Measurements from ENCODE around the gene TNFAIP2. TPM values are rescaled to one million over a fixed set of nuclear protein-coding genes. Genes with fewer than 3 reads are reported as not detected.
"Not testable (repeated sequence)": the region's sequence is repeated elsewhere in the genome, so short reads cannot be mapped to it uniquely, and the experiment has no call there.

TNFAIP2 gene
- total RNA-seq, 1 donor from 2014 or later = 82.7 TPM

GRCh38 chr14:103163199-103163598 lies 39.9 kb downstream of the TNFAIP2 start:
- Histone ChIP-seq H3K27me3 (no peaks in the 10 kb centered on the region), H3K4me1 (peaks cover 31% of the 10 kb centered on the region), H3K27ac (no peak overlapping the region), H3K4me3 (no peak overlapping the region), H3K9me3 (no peaks in the 10 kb centered on the region), H3K36me3 (no peaks in the 10 kb centered on the region)
- intact Hi-C loops (cut with DNase I) = no loop called here
- DNase-seq (ENCODE audit: extremely low spot score in 2 of 2) = no peak
- TF ChIP-seq, protein P1, sequence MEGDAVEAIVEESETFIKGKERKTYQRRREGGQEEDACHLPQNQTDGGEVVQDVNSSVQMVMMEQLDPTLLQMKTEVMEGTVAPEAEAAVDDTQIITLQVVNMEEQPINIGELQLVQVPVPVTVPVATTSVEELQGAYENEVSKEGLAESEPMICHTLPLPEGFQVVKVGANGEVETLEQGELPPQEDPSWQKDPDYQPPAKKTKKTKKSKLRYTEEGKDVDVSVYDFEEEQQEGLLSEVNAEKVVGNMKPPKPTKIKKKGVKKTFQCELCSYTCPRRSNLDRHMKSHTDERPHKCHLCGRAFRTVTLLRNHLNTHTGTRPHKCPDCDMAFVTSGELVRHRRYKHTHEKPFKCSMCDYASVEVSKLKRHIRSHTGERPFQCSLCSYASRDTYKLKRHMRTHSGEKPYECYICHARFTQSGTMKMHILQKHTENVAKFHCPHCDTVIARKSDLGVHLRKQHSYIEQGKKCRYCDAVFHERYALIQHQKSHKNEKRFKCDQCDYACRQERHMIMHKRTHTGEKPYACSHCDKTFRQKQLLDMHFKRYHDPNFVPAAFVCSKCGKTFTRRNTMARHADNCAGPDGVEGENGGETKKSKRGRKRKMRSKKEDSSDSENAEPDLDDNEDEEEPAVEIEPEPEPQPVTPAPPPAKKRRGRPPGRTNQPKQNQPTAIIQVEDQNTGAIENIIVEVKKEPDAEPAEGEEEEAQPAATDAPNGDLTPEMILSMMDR (IDR thresholded peaks at IDR 0.05) = no peak
- no peak for TF ChIP-seq POLR2A (IDR thresholded peaks at IDR 0.05)
- TF ChIP-seq POLR2AphosphoS5 (IDR thresholded peaks at IDR 0.05; ENCODE audit: insufficient read depth in 1 of 2, low read depth in 1 of 2) = no peak

GRCh38 chr14:103164006-103164405 lies 40.7 kb downstream of the TNFAIP2 start:
- Histone ChIP-seq H3K36me3 (no peaks in the 10 kb centered on the region), H3K4me1 (peaks cover 31% of the 10 kb centered on the region), H3K4me3 (no peak overlapping the region), H3K27me3 (no peaks in the 10 kb centered on the region), H3K27ac (no peak overlapping the region), H3K9me3 (no peaks in the 10 kb centered on the region)
- no peak for DNase-seq (ENCODE audit: extremely low spot score in 2 of 2)
- intact Hi-C loops (cut with DNase I) = no loop called here
- TF ChIP-seq POLR2AphosphoS5 (IDR thresholded peaks at IDR 0.05; ENCODE audit: insufficient read depth in 1 of 2, low read depth in 1 of 2) = no peak
- TF ChIP-seq, protein P1 (IDR thresholded peaks at IDR 0.05) = no peak
- no peak for TF ChIP-seq POLR2A (IDR thresholded peaks at IDR 0.05)

DNA sequence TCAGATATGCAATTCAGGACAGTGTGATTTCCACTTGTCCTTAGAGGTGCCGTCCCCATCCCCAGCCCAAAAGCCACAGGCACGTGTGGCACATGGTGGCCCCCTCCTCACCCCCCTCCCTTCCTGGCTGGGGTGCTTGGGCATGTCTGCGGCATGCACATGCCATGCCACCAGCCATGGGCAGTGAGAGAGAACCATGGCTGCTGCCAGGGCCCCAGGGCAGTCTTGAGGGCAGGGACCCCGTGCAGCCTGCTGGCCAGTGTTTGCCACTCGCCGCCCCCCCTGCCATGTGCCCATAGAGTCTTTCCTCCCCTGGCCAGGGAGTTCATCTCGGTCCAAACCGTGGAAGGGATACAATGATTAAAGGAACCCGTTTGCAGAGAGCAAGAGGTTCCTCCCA lies 41.5 kb downstream of the TNFAIP2 start:
- no peak for DNase-seq (ENCODE audit: extremely low spot score in 2 of 2)
- TF ChIP-seq, protein P1 (IDR thresholded peaks at IDR 0.05) = no peak
- TF ChIP-seq POLR2AphosphoS5 (IDR thresholded peaks at IDR 0.05; ENCODE audit: insufficient read depth in 1 of 2, low read depth in 1 of 2) = no peak
- no peak for TF ChIP-seq POLR2A (IDR thresholded peaks at IDR 0.05)
- Histone ChIP-seq H3K27ac (no peak overlapping the region), H3K4me3 (no peak overlapping the region), H3K27me3 (no peaks in the 10 kb centered on the region), H3K36me3 (no peaks in the 10 kb centered on the region), H3K9me3 (no peaks in the 10 kb centered on the region), H3K4me1 (peaks cover 31% of the 10 kb centered on the region)
- intact Hi-C loops (cut with DNase I) = no loop called here

DNA sequence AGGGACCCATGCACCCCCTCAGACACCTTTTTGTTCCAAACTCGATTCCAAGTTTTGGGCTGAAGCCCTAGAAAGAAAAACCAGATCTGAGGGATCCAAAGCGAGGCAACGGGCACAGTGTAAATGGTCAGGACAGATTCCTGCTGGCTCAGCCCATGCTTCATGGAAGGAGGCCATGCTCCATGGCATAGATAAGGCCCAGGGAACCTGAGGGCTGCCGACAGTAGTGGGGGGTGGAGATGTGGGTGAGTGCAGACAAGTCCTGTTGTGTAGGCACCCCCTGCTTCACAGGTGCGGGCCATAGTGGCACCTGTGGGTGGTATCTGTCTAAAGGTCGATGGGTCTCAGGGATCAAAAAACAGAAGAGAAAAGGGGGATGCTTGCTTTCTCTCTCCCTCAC lies 42.1 kb downstream of the TNFAIP2 start:
- Histone ChIP-seq H3K27me3 (no peaks in the 10 kb centered on the region), H3K27ac (no peak overlapping the region), H3K9me3 (no peaks in the 10 kb centered on the region), H3K36me3 (no peaks in the 10 kb centered on the region), H3K4me1 (peaks cover 29% of the 10 kb centered on the region), H3K4me3 (no peak overlapping the region)
- TF ChIP-seq POLR2A (IDR thresholded peaks at IDR 0.05) (no peak), POLR2AphosphoS5 (IDR thresholded peaks at IDR 0.05; ENCODE audit: insufficient read depth in 1 of 2, low read depth in 1 of 2) (no peak)
- TF ChIP-seq, protein P1 (IDR thresholded peaks at IDR 0.05) = no peak
- no peak for DNase-seq (ENCODE audit: extremely low spot score in 2 of 2)
- intact Hi-C loops (cut with DNase I) = no loop called here

DNA sequence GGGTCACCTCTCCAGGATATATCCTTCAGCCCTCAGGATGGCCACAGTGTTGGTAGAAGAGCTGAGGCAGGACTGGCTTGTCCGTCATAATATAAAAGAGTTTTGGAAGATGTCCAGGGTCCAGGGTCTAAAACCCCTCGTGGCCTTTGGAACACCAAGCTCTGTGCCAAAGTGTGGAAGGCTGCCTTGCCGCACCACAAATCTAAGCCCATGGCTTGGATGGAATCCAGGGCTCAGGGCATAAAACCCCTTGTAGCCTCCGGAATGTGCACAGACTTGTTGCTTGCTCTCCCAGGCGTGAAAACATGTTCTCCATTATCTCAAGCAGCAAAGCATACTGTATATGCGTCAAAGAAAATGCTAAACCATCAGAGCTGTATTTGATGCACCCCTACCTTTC lies 46.7 kb downstream of the TNFAIP2 start:
- no peaks in the 10 kb centered on the region for H3K9me3 ChIP-seq
- H3K36me3 ChIP-seq = no peaks in the 10 kb centered on the region
- intact Hi-C loops (cut with DNase I) = no loop called here
- H3K4me1 ChIP-seq = peaks cover 7% of the 10 kb centered on the region
- H3K27me3 ChIP-seq = no peaks in the 10 kb centered on the region
- no peak overlapping the region for H3K27ac ChIP-seq
- no peak overlapping the region for H3K4me3 ChIP-seq
- DNase-seq (ENCODE audit: extremely low spot score in 2 of 2) = no peak
- TF ChIP-seq, protein P1 (IDR thresholded peaks at IDR 0.05) = no peak

DNA sequence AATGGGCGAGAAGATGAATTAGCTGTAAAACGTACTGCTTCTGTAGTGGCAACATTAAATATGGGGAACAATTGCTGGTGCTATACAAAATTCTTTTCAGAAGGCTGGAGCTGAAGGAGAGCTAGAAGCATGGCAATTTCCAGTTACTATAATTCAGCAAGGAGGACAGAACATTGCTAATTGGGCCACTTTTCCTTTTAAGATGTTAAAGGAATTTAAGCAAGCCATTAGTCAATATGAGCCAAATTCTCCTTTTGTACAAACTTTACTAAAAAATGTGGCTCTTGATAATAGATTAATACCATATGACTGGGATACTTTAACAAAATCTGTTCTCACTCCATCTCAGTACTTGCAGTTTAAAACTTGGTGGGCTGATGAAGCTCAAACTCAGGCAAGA lies 47.9 kb downstream of the TNFAIP2 start:
- H3K27me3 ChIP-seq; DNase-seq (ENCODE audit: extremely low spot score in 2 of 2); intact Hi-C loops (cut with DNase I); H3K36me3 ChIP-seq; H3K4me3 ChIP-seq; H3K9me3 ChIP-seq; H3K27ac ChIP-seq; H3K4me1 ChIP-seq: not testable (repeated sequence)
